ENCODE measurements around the gene HOXD13.
A peak's percentile ranks its signal among the peaks of the same experiment; 100 is the strongest.

The HOXD13 gene

DNA sequence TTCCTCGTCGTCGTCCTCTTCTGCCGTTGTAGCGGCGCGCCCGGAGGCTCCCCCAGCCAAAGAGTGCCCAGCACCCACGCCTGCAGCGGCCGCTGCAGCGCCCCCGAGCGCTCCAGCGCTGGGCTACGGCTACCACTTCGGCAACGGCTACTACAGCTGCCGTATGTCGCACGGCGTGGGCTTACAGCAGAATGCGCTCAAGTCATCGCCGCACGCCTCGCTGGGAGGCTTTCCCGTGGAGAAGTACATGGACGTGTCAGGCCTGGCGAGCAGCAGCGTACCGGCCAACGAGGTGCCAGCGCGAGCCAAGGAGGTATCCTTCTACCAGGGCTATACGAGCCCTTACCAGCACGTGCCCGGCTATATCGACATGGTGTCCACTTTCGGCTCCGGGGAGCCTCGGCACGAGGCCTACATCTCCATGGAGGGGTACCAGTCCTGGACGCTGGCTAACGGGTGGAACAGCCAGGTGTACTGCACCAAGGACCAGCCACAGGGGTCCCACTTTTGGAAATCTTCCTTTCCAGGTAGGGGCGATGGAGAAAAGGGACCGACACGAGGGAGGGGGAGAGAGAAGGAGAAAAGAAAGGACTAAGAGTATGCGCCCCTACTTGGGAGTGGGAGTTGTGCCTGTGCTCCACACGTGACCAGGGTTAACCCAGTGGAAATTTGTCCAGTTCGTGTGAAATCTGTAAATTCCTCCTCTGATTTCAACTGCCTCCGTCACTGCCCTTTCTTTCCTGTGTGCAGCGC is 800 bp downstream of the HOXD13 start:
- DNase-seq (ENCODE audit: low spot score): no peak
- in situ Hi-C loops (cut with MboI; ENCODE audit: low pct_unique_long_range_greater_than_20kb, low sequenced_read_pairs, unreplicated experiment): loop anchor here (25.0 kb wide), 2 partner anchors 406 to 1756 kb away; partner anchors contain the start of gene SP9
- TF ChIP-seq, protein P1, sequence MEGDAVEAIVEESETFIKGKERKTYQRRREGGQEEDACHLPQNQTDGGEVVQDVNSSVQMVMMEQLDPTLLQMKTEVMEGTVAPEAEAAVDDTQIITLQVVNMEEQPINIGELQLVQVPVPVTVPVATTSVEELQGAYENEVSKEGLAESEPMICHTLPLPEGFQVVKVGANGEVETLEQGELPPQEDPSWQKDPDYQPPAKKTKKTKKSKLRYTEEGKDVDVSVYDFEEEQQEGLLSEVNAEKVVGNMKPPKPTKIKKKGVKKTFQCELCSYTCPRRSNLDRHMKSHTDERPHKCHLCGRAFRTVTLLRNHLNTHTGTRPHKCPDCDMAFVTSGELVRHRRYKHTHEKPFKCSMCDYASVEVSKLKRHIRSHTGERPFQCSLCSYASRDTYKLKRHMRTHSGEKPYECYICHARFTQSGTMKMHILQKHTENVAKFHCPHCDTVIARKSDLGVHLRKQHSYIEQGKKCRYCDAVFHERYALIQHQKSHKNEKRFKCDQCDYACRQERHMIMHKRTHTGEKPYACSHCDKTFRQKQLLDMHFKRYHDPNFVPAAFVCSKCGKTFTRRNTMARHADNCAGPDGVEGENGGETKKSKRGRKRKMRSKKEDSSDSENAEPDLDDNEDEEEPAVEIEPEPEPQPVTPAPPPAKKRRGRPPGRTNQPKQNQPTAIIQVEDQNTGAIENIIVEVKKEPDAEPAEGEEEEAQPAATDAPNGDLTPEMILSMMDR (IDR thresholded peaks at IDR 0.05; ENCODE audit: extremely low read depth, insufficient read depth, missing control alignments): peak; percentile 7

DNA sequence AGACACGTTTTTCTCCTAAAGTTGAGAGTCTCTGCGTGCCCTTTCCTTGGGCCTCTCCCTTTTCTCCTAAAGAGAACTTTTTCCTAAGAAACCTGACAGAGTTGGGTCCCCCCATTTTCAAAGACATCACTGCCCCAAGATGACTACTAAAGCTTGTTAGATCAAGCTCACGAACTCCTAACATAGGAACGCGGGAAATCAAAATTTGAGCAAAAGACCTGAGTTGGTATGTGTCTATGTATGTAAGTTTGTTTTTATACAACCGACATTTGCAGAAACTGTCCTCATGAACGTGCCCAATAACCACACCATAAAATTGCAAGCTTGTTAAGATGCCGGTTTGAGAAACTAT is 1.4 kb downstream of the HOXD13 start:
- no peak for DNase-seq (ENCODE audit: low spot score)
- TF ChIP-seq, protein P1 (IDR thresholded peaks at IDR 0.05; ENCODE audit: extremely low read depth, insufficient read depth, missing control alignments): no peak
- in situ Hi-C loops (cut with MboI; ENCODE audit: low pct_unique_long_range_greater_than_20kb, low sequenced_read_pairs, unreplicated experiment): loop anchor here (25.0 kb wide), 2 partner anchors 407 to 1757 kb away; partner anchors contain the start of gene SP9

DNA sequence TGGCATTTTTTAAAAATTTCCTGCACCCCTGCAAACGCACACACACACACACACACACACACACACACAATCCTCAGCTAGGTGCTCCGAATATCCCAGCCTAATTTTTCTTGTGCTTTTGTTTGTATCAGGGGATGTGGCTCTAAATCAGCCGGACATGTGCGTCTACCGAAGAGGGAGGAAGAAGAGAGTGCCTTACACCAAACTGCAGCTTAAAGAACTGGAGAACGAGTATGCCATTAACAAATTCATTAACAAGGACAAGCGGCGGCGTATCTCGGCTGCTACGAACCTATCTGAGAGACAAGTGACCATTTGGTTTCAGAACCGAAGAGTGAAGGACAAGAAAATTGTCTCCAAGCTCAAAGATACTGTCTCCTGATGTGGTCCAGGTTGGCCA is 1.8 kb downstream of the HOXD13 start:
- TF ChIP-seq, protein P1 (IDR thresholded peaks at IDR 0.05; ENCODE audit: extremely low read depth, insufficient read depth, missing control alignments): no peak
- in situ Hi-C loops (cut with MboI; ENCODE audit: low pct_unique_long_range_greater_than_20kb, low sequenced_read_pairs, unreplicated experiment): loop anchor here (25.0 kb wide), 2 partner anchors 407 to 1757 kb away; partner anchors contain the start of gene SP9
- no peak for DNase-seq (ENCODE audit: low spot score)

DNA sequence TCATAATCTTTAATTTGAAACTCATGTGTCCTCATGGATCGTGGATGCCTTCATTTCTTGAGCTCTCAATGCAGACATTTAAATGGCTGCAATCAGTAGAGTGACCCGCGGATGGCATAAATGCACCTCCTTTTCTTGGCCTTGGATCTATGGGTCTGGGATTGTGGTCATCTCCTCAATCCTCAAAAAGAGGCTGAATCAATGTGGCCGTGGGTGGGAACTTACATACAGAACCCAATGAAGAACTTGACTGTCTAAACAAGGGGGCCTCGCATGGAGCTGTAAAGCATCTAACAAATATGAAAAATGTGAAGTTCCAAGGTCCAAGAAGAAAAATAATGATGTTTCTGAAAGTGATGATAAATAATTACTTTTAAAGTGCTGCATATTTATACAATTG is 2.9 kb downstream of the HOXD13 start:
- no peak for DNase-seq (ENCODE audit: low spot score)
- in situ Hi-C loops (cut with MboI; ENCODE audit: low pct_unique_long_range_greater_than_20kb, low sequenced_read_pairs, unreplicated experiment): loop anchor here (25.0 kb wide), 2 partner anchors 408 to 1758 kb away; partner anchors contain the start of gene SP9
- TF ChIP-seq, protein P1 (IDR thresholded peaks at IDR 0.05; ENCODE audit: extremely low read depth, insufficient read depth, missing control alignments): no peak

DNA sequence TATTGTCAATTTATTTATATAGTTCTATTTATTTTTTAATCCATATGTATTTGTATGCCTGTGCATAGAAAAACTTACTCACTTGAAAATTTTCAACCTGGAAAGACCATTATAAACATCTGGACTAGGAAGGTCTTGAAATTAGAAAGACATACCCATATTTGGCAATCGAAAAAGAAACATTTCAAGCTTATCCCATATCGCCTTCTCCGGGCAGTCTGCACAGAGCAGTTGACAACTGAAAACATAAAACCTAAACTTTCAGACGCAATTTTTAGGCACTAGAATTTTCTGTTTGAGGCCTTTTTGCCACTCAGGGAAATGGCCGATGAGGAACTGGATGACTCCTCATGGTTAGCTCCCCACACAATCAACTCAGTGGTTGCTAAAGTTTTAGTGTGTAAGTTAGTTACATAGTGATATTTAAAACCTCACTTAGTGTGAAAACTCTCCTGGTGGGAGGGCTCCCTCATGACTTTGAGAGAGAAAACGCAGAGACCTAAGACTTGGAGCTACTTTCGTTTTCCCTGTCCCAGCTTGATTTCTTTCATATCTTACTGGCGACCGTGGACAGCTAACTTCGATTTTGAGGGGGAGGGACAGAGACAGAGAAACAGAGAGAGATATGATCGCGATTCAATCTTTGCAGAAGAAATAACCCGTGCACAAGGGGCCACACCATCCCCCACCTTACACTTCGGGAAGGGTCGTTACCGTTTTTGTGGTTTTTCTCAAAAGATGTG is 3.9 kb downstream of the HOXD13 start:
- in situ Hi-C loops (cut with MboI; ENCODE audit: low pct_unique_long_range_greater_than_20kb, low sequenced_read_pairs, unreplicated experiment): loop anchor here (25.0 kb wide), 2 partner anchors 409 to 1759 kb away; partner anchors contain the start of gene SP9
- DNase-seq (ENCODE audit: low spot score): no peak
- TF ChIP-seq, protein P1 (IDR thresholded peaks at IDR 0.05; ENCODE audit: extremely low read depth, insufficient read depth, missing control alignments): no peak

DNA sequence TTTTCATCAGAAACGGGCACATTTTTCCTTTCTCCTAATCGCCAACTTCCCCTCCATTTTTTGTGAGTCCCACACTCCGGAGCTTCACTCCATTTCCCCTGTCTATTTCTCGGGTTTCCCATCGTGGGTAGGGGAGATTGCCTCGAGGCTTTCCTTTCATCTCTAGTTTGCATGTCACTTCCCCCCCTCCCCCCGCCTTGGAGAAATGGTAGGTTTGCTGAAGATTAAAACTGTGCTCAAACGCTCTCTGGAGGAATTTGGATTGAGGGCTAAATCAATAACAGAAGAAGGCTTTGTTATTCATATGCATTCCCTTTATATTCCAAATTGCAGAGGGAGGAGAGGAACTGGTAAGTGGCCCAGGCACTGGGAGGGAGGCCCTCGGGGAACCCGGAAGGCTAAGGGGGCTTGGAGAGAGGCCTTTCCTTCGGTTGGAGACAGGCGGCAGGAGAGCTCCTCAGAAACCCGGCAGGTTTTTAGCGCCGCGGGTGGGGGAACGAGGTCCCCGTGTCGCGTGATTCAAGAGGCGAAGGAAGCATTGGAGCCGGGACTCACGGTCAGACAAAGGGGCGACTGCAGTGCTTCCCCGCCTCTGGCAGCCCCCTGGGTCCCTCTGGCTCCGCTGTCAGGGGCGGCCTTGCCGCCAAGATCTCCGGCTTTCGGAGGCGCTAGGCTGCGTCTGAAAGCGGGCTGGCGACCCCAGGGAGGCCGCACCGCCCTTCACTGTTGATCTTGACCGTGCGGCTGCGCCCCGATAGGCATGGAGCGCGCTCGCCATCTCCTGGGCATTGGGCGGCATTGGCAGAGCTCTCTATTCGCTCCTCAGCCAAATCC is 4.7 kb downstream of the HOXD13 start:
- DNase-seq (ENCODE audit: low spot score): peak; percentile 88
- in situ Hi-C loops (cut with MboI; ENCODE audit: low pct_unique_long_range_greater_than_20kb, low sequenced_read_pairs, unreplicated experiment): loop anchor here (25.0 kb wide), 2 partner anchors 410 to 1760 kb away; partner anchors contain the start of gene SP9
- TF ChIP-seq, protein P1 (IDR thresholded peaks at IDR 0.05; ENCODE audit: extremely low read depth, insufficient read depth, missing control alignments): peak; percentile 93

Measured in GM13977 (cell line).